Activated CD4-positive, alpha-beta T cell treated with anti-CD3 and anti-CD28 coated beads, Interleukin-2, Interleukin-4, amounts not matched to agents 100 ng/mL and 50 ng/mL, durations not matched to agents 16 hours and 8 hours (primary cell): ENCODE measurements around the gene LENG1.
A peak's percentile ranks its signal among the peaks of the same experiment; 100 is the strongest.

Experiments
- DNase-seq: peaks from one replicate; pipeline ENCODE4 v3.0.0-alpha.2; 2020; ENCODE audit warnings: low spot score

LENG1 gene

GRCh38 chr19:54138489-54139256, 20.8 kb downstream of the LENG1 start:
- DNase-seq = no peak

DNA sequence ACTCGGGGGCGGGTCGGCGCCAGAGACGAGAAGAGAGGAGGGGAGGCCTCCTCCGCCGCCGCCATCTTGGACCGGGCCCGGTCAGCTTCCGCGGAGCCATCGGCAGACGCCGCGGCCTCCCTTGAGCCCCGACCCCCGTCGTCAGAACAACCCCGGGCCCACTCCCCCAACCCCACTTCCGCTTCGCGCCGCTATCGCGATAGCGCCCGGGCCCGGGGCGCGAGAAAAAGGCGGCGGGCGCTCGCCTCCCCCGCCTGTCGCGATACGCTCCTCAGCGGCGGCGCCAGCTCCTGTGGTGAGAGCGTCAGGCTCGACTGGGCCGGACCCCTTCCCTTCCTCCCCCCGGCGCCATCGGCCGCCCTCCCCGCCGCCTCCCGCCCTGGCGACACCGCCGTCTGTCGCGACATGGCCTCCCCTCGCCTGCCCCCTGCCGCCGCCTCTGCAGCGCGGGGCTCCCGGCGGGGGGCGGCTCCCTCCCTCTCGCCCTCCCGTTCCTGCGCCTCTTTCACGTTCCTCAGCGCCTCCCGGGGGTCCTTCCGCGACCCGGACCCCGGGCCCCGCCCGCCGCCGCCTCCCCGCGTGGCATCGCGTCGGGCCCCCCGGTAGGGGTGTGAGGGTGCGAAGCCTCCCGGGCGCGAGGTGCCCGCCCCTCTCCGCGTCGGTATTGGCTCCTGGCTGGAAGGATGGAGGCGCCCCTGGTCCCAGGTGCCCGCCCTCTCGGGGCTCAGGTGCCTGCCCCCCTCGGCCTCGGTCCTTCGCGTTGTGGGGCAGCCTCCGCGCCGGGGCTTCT, 21.6 kb downstream of the LENG1 start, which contains the start of gene CNOT3:
Gene CNOT3, plus strand, starts transcription at position 64 of the 790 bp plus-strand sequence. CDS start 5,217 bp downstream, outside the sequence.
- DNase-seq = no peak

GRCh38 chr19:54136864-54137698, 22.4 kb downstream of the LENG1 start:
- DNase-seq = peak; percentile 100

- no peak for DNase-seq
These were observed 23.2 kb downstream of the LENG1 start for GRCh38 chr19:54136086-54136863.

- DNase-seq = no peak
These were observed 25.4 kb downstream of the LENG1 start for GRCh38 chr19:54133957-54134590.

GRCh38 chr19:54133312-54133956, 26.1 kb downstream of the LENG1 start:
- no peak for DNase-seq

DNA sequence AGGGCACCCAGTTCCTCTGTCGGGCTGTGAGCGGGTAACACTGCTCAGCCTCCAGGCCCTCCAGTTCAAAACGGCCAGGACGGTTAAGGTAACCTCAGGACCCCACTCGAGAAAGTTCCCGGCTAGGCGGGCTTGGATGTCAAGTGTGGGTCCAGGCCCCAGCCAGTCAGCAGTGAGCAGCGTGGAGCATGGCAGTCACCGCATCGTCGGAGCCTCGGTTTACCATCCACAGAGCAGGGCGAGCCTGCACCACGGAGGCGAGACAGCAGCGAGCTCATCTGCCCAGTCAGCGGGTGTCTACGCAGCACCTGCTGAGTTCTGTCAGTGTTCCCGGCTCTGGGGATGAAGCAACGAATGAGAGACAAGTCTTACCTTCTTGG, 29.9 kb downstream of the LENG1 start:
- DNase-seq = no peak

GRCh38 chr19:54128796-54129616, 30.5 kb downstream of the LENG1 start:
- no peak for DNase-seq

DNA sequence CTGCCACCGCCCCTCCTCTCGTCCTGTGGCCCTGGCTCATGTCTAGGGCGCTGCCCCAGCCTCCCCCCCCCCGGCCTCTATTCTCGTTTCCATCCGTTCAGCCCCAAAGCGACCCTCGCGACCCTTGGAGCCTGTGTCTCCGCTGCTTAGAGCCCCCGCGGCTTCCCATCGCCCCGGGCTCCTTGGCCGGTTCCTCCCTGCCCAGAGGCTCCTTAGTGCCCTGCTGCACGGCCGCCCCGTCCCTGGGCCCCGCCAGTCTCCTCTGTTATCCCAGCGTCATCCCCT, 31.1 kb downstream of the LENG1 start:
- no peak for DNase-seq

DNA sequence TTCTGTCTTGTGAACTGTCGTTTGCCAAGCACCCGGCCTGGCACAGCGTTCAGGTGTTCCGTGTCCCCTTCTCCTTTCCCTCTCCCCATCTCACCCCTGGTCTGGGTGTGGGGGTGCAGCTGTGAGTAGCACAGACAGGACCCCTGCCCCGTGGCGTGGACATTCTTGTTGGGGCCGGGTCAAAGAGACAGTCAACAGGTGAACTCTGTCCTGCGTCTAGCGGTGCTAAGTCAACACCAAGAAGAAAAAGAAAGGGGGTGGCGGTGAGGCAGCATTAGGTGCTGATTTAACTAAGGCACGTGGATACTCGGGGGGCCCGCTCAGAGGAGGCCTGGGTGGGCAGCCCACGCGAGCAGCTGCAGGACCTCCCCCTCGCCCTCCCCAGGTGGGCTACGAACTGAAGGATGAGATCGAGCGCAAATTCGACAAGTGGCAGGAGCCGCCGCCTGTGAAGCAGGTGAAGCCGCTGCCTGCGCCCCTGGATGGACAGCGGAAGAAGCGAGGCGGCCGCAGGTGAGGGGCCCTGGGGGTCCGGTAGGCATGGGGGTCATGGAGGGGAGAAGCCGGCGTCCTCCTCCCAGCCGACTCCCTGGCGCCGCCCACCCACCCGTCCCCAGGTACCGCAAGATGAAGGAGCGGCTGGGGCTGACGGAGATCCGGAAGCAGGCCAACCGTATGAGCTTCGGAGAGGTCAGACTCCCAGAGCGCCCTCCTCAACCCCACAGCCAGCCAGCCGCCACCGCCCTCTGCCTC, 31.7 kb downstream of the LENG1 start:
- DNase-seq = no peak

DNA sequence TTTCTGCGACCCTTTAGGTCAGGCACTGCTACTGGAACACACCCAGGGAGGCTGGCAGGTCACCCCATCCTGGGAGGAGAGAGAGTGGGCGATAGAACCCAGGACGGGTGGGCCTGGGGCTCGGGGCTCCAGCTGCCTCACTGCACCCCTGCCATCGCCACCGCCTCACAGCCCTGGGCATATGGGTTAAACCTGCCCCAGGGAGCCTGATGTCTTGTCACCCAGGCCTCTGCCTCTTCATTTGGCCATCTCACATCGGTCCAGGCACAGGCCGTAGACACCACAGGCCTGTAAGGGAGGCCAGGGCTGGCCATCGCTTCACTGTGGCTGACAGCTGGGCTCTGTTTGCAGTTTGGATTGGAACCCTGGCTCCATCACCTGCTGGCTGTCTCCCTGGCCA, 33.8 kb downstream of the LENG1 start:
- no peak for DNase-seq

DNA sequence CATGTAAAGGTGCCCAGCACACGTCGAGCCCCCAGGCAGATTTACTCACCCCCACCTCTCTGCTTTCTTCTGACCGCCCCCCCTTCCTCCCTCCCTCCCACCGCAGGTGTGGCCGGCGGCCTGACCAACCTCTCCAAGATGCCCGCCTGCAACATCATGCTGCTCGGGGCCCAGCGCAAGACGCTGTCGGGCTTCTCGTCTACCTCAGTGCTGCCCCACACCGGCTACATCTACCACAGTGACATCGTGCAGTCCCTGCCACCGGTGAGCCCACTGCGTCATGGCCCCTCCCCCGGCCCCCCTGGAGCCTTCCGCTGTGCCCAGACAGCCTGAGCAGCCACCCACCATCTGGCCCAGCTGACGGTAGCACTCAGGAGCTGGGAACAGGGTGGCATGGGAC, 35.1 kb downstream of the LENG1 start:
- DNase-seq = no peak

DNA sequence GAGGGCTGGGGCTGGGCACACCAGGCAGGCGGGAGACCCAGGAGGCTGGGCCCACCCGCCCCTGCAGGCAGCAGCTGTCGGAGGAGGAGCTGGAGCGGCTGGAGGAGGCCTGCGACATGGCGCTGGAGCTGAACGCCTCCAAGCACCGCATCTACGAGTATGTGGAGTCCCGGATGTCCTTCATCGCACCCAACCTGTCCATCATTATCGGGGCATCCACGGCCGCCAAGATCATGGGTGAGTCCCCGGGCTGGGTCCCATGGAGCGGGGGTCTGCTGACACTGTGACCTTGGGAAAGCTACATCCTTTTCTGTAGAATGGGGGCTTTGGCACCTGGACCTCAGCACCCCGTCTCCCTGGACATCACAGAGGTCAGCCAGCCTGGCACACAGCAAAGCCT, 35.8 kb downstream of the LENG1 start:
- no peak for DNase-seq

DNA sequence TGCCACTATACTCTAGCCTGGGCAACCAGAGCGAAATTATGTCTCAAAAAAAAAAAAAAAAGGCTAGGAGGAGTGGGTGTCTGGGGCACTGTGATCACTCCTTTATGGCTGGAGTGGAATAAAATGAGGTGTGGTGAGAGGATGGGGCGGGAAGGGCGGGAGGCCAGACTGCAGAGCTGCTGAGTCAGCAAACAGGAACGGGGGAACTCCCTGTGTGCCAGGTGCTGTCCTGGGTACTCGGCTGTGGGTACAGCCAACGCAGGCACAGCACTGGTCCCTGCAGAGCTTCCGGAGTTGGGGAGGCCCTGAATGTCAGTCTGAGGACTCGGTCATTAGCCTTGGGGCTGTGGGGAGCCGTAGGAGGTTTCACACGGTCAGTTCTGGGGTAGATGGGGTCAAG, 38.3 kb downstream of the LENG1 start:
- DNase-seq = no peak

- peak; percentile 97 for DNase-seq
These were observed 44.1 kb downstream of the LENG1 start, which contains the start of the genes PRPF31 and TFPT for GRCh38 chr19:54115109-54116063. TSS of gene PRPF31 (plus strand) at chr19:54115754. CDS start at chr19:54118279, 2,525 bp downstream. TSS of gene TFPT (minus strand) at chr19:54115657. CDS start at chr19:54115269, 388 bp downstream.

GRCh38 chr19:54114340-54115108, 45.0 kb downstream of the LENG1 start:
- peak; percentile 64 for DNase-seq

DNA sequence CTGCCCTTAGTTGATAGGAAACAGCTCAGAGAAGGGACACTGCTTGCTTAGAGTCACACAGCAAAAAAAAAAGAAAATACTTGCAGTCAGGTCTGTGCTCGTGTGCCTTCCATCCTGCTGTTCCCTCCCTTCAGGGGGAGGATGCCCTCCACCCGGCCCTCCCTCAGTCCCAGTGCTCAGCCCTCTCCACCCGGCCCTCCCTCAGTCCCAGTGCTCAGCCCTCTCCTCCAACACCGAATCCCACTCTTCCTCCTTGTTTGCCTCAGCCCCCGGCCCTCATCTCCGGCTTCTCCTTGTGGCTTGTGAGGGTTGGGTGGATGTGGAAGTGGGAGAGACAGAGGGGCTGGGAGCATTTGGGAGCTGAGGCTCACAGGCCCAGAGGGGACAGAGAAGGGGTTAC, 49.9 kb downstream of the LENG1 start:
- DNase-seq = no peak
